CD4-positive, alpha-beta memory T cell (primary cell): ENCODE measurements around the gene RTP3. TPM values are rescaled to one million over a fixed set of nuclear protein-coding genes. Genes with fewer than 3 reads are reported as not detected.
A peak's percentile ranks its signal among the peaks of the same experiment; 100 is the strongest.
"Not testable (repeated sequence)": the region's sequence is repeated elsewhere in the genome, so short reads cannot be mapped to it uniquely, and the experiment has no call there.

Experiments
- CTCF ChIA-PET: fragments of 350-600 bp; sonication (Branson Sonifier 250); formaldehyde crosslinking; loops from one replicate; lab custom pipeline; 2021; ENCODE audit warnings: inconsistent platforms; ENCODE audit not compliant: partially characterized antibody; lab: Charles Lee
- POLR2A ChIA-PET: fragments of 350-600 bp; sonication (Branson Sonifier 250); formaldehyde crosslinking; loops from one replicate; lab custom pipeline; 2021; ENCODE audit not compliant: partially characterized antibody; lab: Charles Lee
- DNase-seq, 5 donors: peaks; one replicate each; pipeline versions ENCODE4 v3.0.0 to v3.0.0-alpha.2; 2020 to 2022; ENCODE audit warnings: mixed read lengths in 1 of 5
- H3K27ac ChIP-seq: one replicate; pipeline ENCODE4 v1.7.0; 2013; ENCODE audit warnings: low read depth, low read length
- H3K27me3 ChIP-seq: 2 replicates; pipeline ENCODE4 v1.7.0; 2013; ENCODE audit warnings: mild to moderate bottlenecking, low read length, moderate library complexity; ENCODE audit not compliant: insufficient read depth
- H3K36me3 ChIP-seq: 2 replicates; pipeline ENCODE4 v1.7.0; 2013; ENCODE audit warnings: mild to moderate bottlenecking, low read length, moderate library complexity; ENCODE audit not compliant: insufficient read depth
- H3K4me1 ChIP-seq: 2 replicates; pipeline ENCODE4 v1.7.0; 2013; ENCODE audit warnings: mild to moderate bottlenecking, low read length, moderate library complexity; ENCODE audit not compliant: insufficient read depth
- H3K4me3 ChIP-seq, 2 donors: one replicate each; pipeline ENCODE4 v1.7.0; 2013; ENCODE audit warnings: low read length in 2 of 2, mild to moderate bottlenecking in 1 of 2
- H3K9me3 ChIP-seq, 2 donors: one replicate each; pipeline ENCODE4 v1.7.0; 2013; ENCODE audit warnings: low read length in 2 of 2, control low read depth in 1 of 2; ENCODE audit not compliant: control insufficient read depth in 1 of 2
- H3K27ac Mint-ChIP-seq, 7 donors: one replicate each; pipeline ENCODE4 v1.8.0; 2020 to 2021; ENCODE audit warnings: mixed read lengths in 7 of 7, mild to moderate bottlenecking in 6 of 7, inconsistent platforms in 3 of 7, moderate library complexity in 3 of 7
- H3K27me3 Mint-ChIP-seq, 2 donors: one replicate each; pipeline ENCODE4 v1.8.0; 2020 to 2021; ENCODE audit warnings: mixed read lengths in 2 of 2
- H3K36me3 Mint-ChIP-seq, 2 donors: one replicate each; pipeline ENCODE4 v1.8.0; 2020 to 2021; ENCODE audit warnings: mixed read lengths in 2 of 2, inconsistent platforms in 1 of 2, mild to moderate bottlenecking in 1 of 2
- H3K4me1 Mint-ChIP-seq, 4 donors: one replicate each; pipeline ENCODE4 v1.8.0; 2020 to 2021; ENCODE audit warnings: mixed read lengths in 4 of 4, mild to moderate bottlenecking in 1 of 4
- H3K4me3 Mint-ChIP-seq, 8 donors: one replicate each; pipeline ENCODE4 v1.8.0; 2020 to 2021; ENCODE audit warnings: mixed read lengths in 8 of 8, mild to moderate bottlenecking in 7 of 8, moderate library complexity in 6 of 8, inconsistent platforms in 3 of 8
- H3K9me3 Mint-ChIP-seq, 8 donors: one replicate each; pipeline ENCODE4 v1.8.0; 2020 to 2021; ENCODE audit warnings: mixed read lengths in 8 of 8, mild to moderate bottlenecking in 5 of 8, inconsistent platforms in 3 of 8, moderate library complexity in 1 of 8
- intact Hi-C: fragments of 100-400 bp; cut with micrococcal nuclease; formaldehyde crosslinking; loops from one replicate; pipeline ENCODE4 v1.15.1; 2023
- polyA plus RNA-seq, 2 donors: library from polyadenylated mRNA; unstranded; fragments of 300-500 nt; fragmentation: Illumina TruSeq; gene quantifications; one replicate each; pipeline ENCODE4 v1.2.3, GENCODE V29; 2021
- total RNA-seq, 2 experiments: library from RNA; stranded (reverse); gene quantifications; one replicate each; pipeline ENCODE4 v1.2.3, GENCODE V29; 2021

The RTP3 gene
- total and polyA plus RNA-seq, 4 experiments from 2014 or later = not detected

DNA sequence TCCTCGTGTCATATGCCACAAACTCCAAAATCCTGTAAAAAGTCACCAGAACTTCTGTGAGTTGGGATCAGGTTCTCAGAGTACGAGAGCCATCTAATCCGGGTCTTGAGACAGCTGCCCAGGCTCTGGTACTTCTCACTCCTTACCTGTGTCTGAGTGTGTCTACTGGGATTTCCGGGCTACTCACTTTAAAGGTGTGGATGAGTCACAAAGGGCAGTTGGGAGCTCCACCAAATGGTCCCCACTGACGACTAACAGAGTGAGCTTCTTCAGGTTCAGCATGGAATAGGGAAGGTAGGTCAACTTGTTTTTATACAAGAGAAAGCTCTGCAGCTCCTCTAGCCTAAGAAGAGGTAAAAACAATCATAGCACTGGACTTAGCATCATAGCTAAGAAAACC is 29.5 kb downstream of the RTP3 start:
- CTCF ChIA-PET = interaction anchor here (1.1 kb wide), 1 partner anchor 11 kb away, joined by 3 read pairs; no protein-coding TSS in a partner anchor
- Histone ChIP-seq H3K4me3 (no peak overlapping the region), H3K36me3 (no peaks in the 10 kb centered on the region), H3K27me3 (no peaks in the 10 kb centered on the region), H3K4me1 (no peaks in the 10 kb centered on the region), H3K9me3 (no peaks in the 10 kb centered on the region), H3K27ac (no peak overlapping the region)
- Mint-ChIP-seq H3K9me3 (no peaks in the 10 kb centered on the region), H3K27ac (no peak overlapping the region), H3K4me3 (no peak overlapping the region), H3K4me1 (peaks cover 0 to 2% (median under 1%) of the 10 kb centered on the region in 4 donors), H3K27me3 (peaks cover 0 to 1% of the 10 kb centered on the region in 2 donors), H3K36me3 (no peaks in the 10 kb centered on the region)
- intact Hi-C loops = no loop called here
- POLR2A ChIA-PET = interaction anchor here (1.5 kb wide), 1 partner anchor 12 kb away, joined by 5 read pairs; no protein-coding TSS in a partner anchor
- no peak for DNase-seq

DNA sequence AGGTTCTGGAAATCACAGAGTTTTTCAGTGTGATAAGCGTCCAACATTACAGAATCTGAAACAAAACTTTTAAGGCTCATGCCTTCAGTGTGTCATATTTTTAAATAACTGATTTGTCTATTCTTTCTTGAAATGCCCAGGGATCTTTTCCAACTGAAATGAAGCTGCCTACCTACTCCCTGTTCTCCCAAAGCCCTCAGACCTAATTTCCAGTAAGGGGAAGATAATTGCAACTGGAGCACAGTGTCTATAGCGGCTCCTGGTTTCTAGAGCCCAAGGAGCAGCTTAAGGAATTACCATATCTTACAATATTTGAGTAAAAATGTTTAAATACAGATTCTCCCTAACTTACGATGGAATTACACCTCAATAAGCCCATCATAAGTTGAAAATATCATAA is 35.3 kb downstream of the RTP3 start:
- Mint-ChIP-seq H3K4me1 (peaks cover 10 to 23% (median 17%) of the 10 kb centered on the region in 4 donors), H3K27ac (no peak overlapping the region), H3K36me3 (no peaks in the 10 kb centered on the region), H3K4me3 (no peak overlapping the region), H3K9me3 (peaks cover 0 to 1% (median 0%) of the 10 kb centered on the region in 8 donors), H3K27me3 (no peaks in the 10 kb centered on the region)
- H3K4me1 ChIP-seq = peaks cover 15% of the 10 kb centered on the region
- CTCF ChIA-PET = interaction anchor here (1.0 to 1.9 kb wide), 2 partner anchors 28 to 44 kb away, joined by 3 to 11 read pairs; no protein-coding TSS in a partner anchor
- no peak overlapping the region for H3K27ac ChIP-seq
- H3K27me3 ChIP-seq = no peaks in the 10 kb centered on the region
- DNase-seq = no peak
- H3K9me3 ChIP-seq = no peaks in the 10 kb centered on the region
- intact Hi-C loops = no loop called here
- H3K36me3 ChIP-seq = no peaks in the 10 kb centered on the region
- POLR2A ChIA-PET = no interaction called here
- no peak overlapping the region for H3K4me3 ChIP-seq

DNA sequence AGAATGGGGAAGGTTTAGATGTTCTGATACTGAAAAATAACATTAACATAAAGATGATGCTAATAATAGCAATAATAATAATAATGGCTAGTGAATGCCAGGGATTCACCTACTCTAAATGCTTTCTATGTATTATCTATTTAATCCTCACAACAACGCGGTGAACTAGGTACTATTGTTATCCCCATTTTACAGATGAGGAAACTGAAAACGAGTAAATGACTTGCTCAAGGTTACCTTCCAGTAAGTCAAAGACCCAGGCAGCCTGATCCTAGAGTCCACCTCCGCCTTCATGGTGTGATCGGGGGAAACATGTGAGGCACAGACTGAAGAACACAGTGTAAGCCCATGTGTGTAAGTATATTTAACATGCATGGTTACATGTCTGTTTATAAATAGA is 38.0 kb downstream of the RTP3 start:
- peaks cover 28 to 49% (median 39%) of the 10 kb centered on the region in 4 donors for H3K4me1 Mint-ChIP-seq
- ChIA-PET CTCF (interaction anchor here (1.4 to 8.6 kb wide), 2 partner anchors 43 to 47 kb away, joined by 3 to 118 read pairs; no protein-coding TSS in a partner anchor), POLR2A (no interaction called here)
- Histone ChIP-seq H3K27me3 (no peaks in the 10 kb centered on the region), H3K9me3 (no peaks in the 10 kb centered on the region), H3K27ac (no peak overlapping the region), H3K4me3 (no peak overlapping the region), H3K4me1 (peaks cover 40% of the 10 kb centered on the region), H3K36me3 (no peaks in the 10 kb centered on the region)
- DNase-seq = no peak
- no peaks in the 10 kb centered on the region for H3K27me3 Mint-ChIP-seq
- H3K36me3 Mint-ChIP-seq = no peaks in the 10 kb centered on the region
- H3K27ac Mint-ChIP-seq = peak overlapping the region in 2 of 7 donors; percentile 13 to 60
- intact Hi-C loops = no loop called here
- H3K9me3 Mint-ChIP-seq = peaks cover 0 to 1% (median 0%) of the 10 kb centered on the region in 8 donors
- no peak overlapping the region for H3K4me3 Mint-ChIP-seq

DNA sequence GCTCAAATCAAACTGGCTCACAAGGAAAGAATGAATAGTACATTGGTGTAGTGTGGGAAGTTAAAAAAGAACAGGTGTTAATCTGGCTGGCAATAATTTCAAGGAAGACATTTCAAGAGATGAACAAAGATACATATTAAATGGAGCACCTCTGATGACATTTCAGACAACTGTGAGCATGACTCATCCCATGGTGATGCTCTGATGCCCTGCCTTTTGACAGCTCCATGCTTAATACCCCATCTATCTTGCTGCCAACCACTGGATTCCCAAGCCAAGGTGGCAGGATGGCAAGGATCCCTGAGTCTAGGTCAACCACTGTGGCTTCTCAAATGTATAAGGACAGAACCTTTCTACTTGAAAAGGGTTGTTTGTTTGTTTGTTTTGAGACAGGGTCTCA is 39.0 kb downstream of the RTP3 start:
- intact Hi-C loops = no loop called here
- Histone ChIP-seq H3K4me3 (no peak overlapping the region), H3K4me1 (peaks cover 46% of the 10 kb centered on the region), H3K27me3 (no peaks in the 10 kb centered on the region), H3K27ac (no peak overlapping the region), H3K9me3 (no peaks in the 10 kb centered on the region), H3K36me3 (no peaks in the 10 kb centered on the region)
- ChIA-PET POLR2A (no interaction called here), CTCF (interaction anchor here (8.6 kb wide), 1 partner anchor 48 kb away, joined by 118 read pairs; no protein-coding TSS in a partner anchor)
- peaks cover 0 to 1% (median 0%) of the 10 kb centered on the region in 8 donors for H3K9me3 Mint-ChIP-seq
- H3K27me3 Mint-ChIP-seq = no peaks in the 10 kb centered on the region
- H3K27ac Mint-ChIP-seq = peak overlapping the region in 4 of 7 donors; percentile 38 to 48 (median 43)
- H3K4me1 Mint-ChIP-seq = peaks cover 28 to 51% (median 39%) of the 10 kb centered on the region in 4 donors
- no peak for DNase-seq
- peak overlapping the region in 1 of 8 donors; percentile 47 for H3K4me3 Mint-ChIP-seq
- no peaks in the 10 kb centered on the region for H3K36me3 Mint-ChIP-seq

DNA sequence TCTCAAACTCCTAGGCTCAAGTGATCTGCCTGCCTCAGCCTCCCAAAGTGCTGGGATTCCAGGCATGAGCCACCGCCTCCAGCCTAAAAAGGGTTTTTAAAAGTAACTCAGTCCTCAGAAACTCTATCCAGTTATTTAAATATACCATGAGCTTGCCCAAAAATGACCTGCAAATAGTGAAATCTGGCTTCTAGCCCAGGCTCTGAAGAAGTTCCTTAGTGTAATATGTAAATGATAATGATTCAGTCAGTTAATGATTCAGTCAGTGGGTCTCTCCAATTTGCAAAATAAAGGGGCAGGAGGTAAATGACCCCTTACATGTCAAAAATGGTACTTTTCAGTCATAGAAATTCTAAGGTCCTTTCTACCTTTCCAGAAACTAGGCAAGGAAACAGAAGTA is 39.5 kb downstream of the RTP3 start:
- Mint-ChIP-seq H3K27ac (peak overlapping the region in 2 of 7 donors; percentile 29 to 88), H3K36me3 (no peaks in the 10 kb centered on the region), H3K4me1 (peaks cover 29 to 56% (median 43%) of the 10 kb centered on the region in 4 donors), H3K9me3 (peaks cover 0 to 1% (median 0%) of the 10 kb centered on the region in 8 donors), H3K27me3 (no peaks in the 10 kb centered on the region), H3K4me3 (no peak overlapping the region)
- ChIA-PET CTCF (interaction anchor here (3.1 to 8.6 kb wide), 2 partner anchors 20 to 48 kb away, joined by 34 to 118 read pairs; no protein-coding TSS in a partner anchor), POLR2A (interaction anchor here (2.4 to 2.5 kb wide), 2 partner anchors 21 to 41 kb away, joined by 11 to 25 read pairs; no protein-coding TSS in a partner anchor)
- Histone ChIP-seq H3K9me3 (no peaks in the 10 kb centered on the region), H3K4me3 (no peak overlapping the region), H3K27me3 (no peaks in the 10 kb centered on the region), H3K36me3 (no peaks in the 10 kb centered on the region), H3K27ac (no peak overlapping the region), H3K4me1 (peaks cover 52% of the 10 kb centered on the region)
- intact Hi-C loops = no loop called here
- DNase-seq = no peak

DNA sequence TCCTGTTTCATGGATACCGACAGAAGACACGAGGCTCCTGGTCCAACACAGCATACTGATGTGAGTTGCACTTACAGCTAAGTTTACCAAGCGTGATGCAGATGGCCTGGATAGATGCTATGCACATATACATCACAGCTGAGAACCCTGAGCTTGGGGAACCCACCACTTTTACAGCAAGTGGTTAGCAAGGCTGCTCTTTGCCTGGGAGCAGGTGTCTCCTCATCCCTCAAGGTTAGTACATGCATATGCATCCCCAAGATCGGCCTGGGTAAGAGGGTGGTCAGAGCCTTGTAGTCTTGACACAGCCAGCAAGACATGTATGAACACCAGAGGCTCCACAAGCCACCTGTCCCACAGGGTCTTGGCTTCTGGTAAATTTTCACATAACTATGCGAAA is 40.0 kb downstream of the RTP3 start:
- peaks cover 29 to 59% (median 44%) of the 10 kb centered on the region in 4 donors for H3K4me1 Mint-ChIP-seq
- Histone ChIP-seq H3K4me1 (peaks cover 52% of the 10 kb centered on the region), H3K27ac (no peak overlapping the region), H3K36me3 (no peaks in the 10 kb centered on the region), H3K9me3 (no peaks in the 10 kb centered on the region), H3K4me3 (no peak overlapping the region), H3K27me3 (no peaks in the 10 kb centered on the region)
- POLR2A ChIA-PET = interaction anchor here (0.8 to 2.9 kb wide), 5 partner anchors 12 to 92 kb away, joined by 4 to 46 read pairs (median 12); no protein-coding TSS in a partner anchor
- H3K36me3 Mint-ChIP-seq = no peaks in the 10 kb centered on the region
- peak overlapping the region; percentile 84 to 97 (median 94) for H3K27ac Mint-ChIP-seq
- intact Hi-C loops = loop anchor here (1.0 to 2.0 kb wide), 2 partner anchors 17 to 49 kb away; no protein-coding TSS in a partner anchor
- CTCF ChIA-PET = interaction anchor here (1.2 to 8.6 kb wide), 6 partner anchors 10 to 49 kb away, joined by 3 to 118 read pairs (median 22); partner anchors contain the start of gene RTP3
- H3K27me3 Mint-ChIP-seq = no peaks in the 10 kb centered on the region
- peaks cover 0 to 1% (median 0%) of the 10 kb centered on the region in 8 donors for H3K9me3 Mint-ChIP-seq
- no peak for DNase-seq
- H3K4me3 Mint-ChIP-seq = peak overlapping the region in 7 of 8 donors; percentile 49 to 85 (median 71)

DNA sequence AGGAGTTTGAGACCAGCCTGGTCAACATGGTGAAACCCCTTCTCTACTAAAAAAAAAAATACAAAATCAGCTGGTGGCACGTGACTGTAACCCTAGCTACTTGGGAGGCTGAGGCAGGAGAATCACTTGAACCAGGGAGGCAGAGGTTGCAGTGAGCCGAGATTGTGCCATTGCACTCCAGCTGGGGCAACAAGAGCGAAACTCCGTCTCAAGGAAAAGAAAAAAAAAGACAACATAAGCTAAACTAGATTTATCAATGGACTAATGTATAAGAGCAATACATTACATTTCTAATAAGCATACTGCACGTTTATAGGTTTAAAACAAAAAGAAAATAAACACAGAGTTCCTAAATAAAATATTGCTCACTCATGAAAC is 40.6 kb downstream of the RTP3 start:
- not testable (repeated sequence) for H3K4me3 ChIP-seq, H3K27me3 ChIP-seq, H3K9me3 ChIP-seq, H3K36me3 ChIP-seq, DNase-seq, H3K9me3 Mint-ChIP-seq, H3K36me3 Mint-ChIP-seq, H3K27me3 Mint-ChIP-seq
- POLR2A ChIA-PET = interaction anchor here (0.6 to 2.9 kb wide), 17 partner anchors 11 to 849 kb away, joined by 3 to 46 read pairs (median 4); partner anchors contain the start of gene CCR5
- peak overlapping the region; percentile 88 to 97 (median 96) for H3K27ac Mint-ChIP-seq
- intact Hi-C loops = loop anchor here (1.0 to 2.0 kb wide), 2 partner anchors 18 to 50 kb away; no protein-coding TSS in a partner anchor
- CTCF ChIA-PET = interaction anchor here (1.1 to 8.6 kb wide), 11 partner anchors 10 to 92 kb away, joined by 3 to 118 read pairs (median 5); partner anchors contain the start of gene RTP3
- H3K4me1 Mint-ChIP-seq = peaks cover 29 to 60% (median 46%) of the 10 kb centered on the region in 4 donors
- peak overlapping the region; percentile 65 to 85 (median 78) for H3K4me3 Mint-ChIP-seq
- Histone ChIP-seq H3K27ac (peak overlapping the region; percentile 51), H3K4me1 (peaks cover 52% of the 10 kb centered on the region)
